Endodermal cell (in vitro differentiated cells): ENCODE data around the gene PLEKHG3. TPM values are rescaled to one million over a fixed set of nuclear protein-coding genes. Genes with fewer than 3 reads are reported as not detected.

Experiments used
- DNase-seq: peaks from one replicate; pipeline ENCODE4 v3.0.0-alpha.2; 2017
- H3K27ac ChIP-seq: 2 replicates; pipeline ENCODE4 v1.5.1; 2013; ENCODE audit warnings: mild to moderate bottlenecking, low read depth, low read length, moderate library complexity
- H3K27me3 ChIP-seq: 2 replicates; pipeline ENCODE4 v1.6.1; 2013; ENCODE audit warnings: mild to moderate bottlenecking, low read length, moderate library complexity; ENCODE audit not compliant: insufficient read depth, control insufficient read depth, poor library complexity, severe bottlenecking
- H3K36me3 ChIP-seq: 2 replicates; pipeline ENCODE4 v1.7.0; 2013; ENCODE audit warnings: mild to moderate bottlenecking, low read length, moderate library complexity; ENCODE audit not compliant: control insufficient read depth, insufficient read depth
- H3K4me1 ChIP-seq: one replicate; pipeline ENCODE4 v1.7.0; 2013; ENCODE audit warnings: low read length; ENCODE audit not compliant: control insufficient read depth, insufficient read depth
- H3K4me3 ChIP-seq: 2 replicates; pipeline ENCODE4 v1.5.1; 2013; ENCODE audit warnings: mild to moderate bottlenecking, low read length, moderate library complexity
- H3K9ac ChIP-seq: 2 replicates; pipeline ENCODE4 v1.6.1; 2013; ENCODE audit warnings: mild to moderate bottlenecking, low read length, moderate library complexity; ENCODE audit not compliant: poor library complexity, severe bottlenecking; ENCODE audit errors: extremely low read depth
- H3K9me3 ChIP-seq: 2 replicates; pipeline ENCODE4 v1.6.1; 2013; ENCODE audit warnings: mild to moderate bottlenecking, low read length, moderate library complexity; ENCODE audit not compliant: control insufficient read depth
- H3K27ac Mint-ChIP-seq: 2 replicates; pipeline ENCODE4 v1.8.0; 2020; ENCODE audit warnings: mixed read lengths
- H3K27me3 Mint-ChIP-seq: 2 replicates; pipeline ENCODE4 v1.8.0; 2021; ENCODE audit warnings: mild to moderate bottlenecking, mixed read lengths; ENCODE audit not compliant: insufficient read depth
- H3K36me3 Mint-ChIP-seq: 2 replicates; pipeline ENCODE4 v1.8.0; 2020; ENCODE audit warnings: low read depth, mixed read lengths
- H3K4me1 Mint-ChIP-seq: 2 replicates; pipeline ENCODE4 v1.8.0; 2020; ENCODE audit warnings: mixed read lengths
- H3K4me3 Mint-ChIP-seq: 2 replicates; pipeline ENCODE4 v1.8.0; 2020; ENCODE audit warnings: mild to moderate bottlenecking, moderate library complexity, mixed read lengths
- H3K9me3 Mint-ChIP-seq: 2 replicates; pipeline ENCODE4 v1.8.0; 2020; ENCODE audit warnings: mild to moderate bottlenecking, mixed read lengths
- CTCF ChIP-seq: fragments of 200-600 bp; sonication (generic); conservative IDR thresholded peaks from 2 replicates; pipeline ENCODE4 v1.5.0; 2021; ENCODE audit warnings: antibody characterized with exemption, mild to moderate bottlenecking
- WGBS, 2 experiments: methylation state at CpG; one replicate each; pipeline versions ENCODE4 v1.1.5 to v1.1.7; 2013; ENCODE audit warnings: missing lambda C conversion rate in 2 of 2, mixed read lengths in 1 of 2; ENCODE audit not compliant: insufficient coverage in 1 of 2, insufficient read length in 1 of 2; 5-methylcytosine and 5-hydroxymethylcytosine counted together
- total RNA-seq, 2 donors: library from RNA; stranded (reverse); fragmentation: NEBNext Ultra II Directional in 1 of 2; extraction: Animal tissue kit (Norgen Biotek cat#: 25700) in 1 of 2; gene quantifications; 2 replicates in 1 of 2; 3 replicates in 1 of 2; pipeline ENCODE4 v1.2.1, GENCODE V29; 2021

The PLEKHG3 gene
- total RNA-seq, 2 donors from 2014 or later, result 31.7 to 52.6 TPM

GRCh38 chr14:64763085-64763782, 59.0 kb downstream of the PLEKHG3 start:
- WGBS, 2 experiments, result 91 to 95% methylated on average over 7 to 11 of the region's 11 CpGs
- Mint-ChIP-seq H3K27me3 (peaks cover 36% of the 10 kb centered on the region), H3K4me1 (peaks cover 41% of the 10 kb centered on the region), H3K27ac (no peak overlapping the region), H3K4me3 (no peak overlapping the region), H3K36me3 (no peaks in the 10 kb centered on the region), H3K9me3 (no peaks in the 10 kb centered on the region)
- no peak for TF ChIP-seq CTCF
- no peak overlapping the region for H3K4me3 ChIP-seq
- no peak for DNase-seq
- H3K27me3 ChIP-seq, result no peaks in the 10 kb centered on the region
- H3K9me3 ChIP-seq, result no peaks in the 10 kb centered on the region
- H3K9ac ChIP-seq, result no peak overlapping the region
- H3K36me3 ChIP-seq, result no peaks in the 10 kb centered on the region
- no peak overlapping the region for H3K27ac ChIP-seq
- peaks cover 24% of the 10 kb centered on the region for H3K4me1 ChIP-seq

DNA sequence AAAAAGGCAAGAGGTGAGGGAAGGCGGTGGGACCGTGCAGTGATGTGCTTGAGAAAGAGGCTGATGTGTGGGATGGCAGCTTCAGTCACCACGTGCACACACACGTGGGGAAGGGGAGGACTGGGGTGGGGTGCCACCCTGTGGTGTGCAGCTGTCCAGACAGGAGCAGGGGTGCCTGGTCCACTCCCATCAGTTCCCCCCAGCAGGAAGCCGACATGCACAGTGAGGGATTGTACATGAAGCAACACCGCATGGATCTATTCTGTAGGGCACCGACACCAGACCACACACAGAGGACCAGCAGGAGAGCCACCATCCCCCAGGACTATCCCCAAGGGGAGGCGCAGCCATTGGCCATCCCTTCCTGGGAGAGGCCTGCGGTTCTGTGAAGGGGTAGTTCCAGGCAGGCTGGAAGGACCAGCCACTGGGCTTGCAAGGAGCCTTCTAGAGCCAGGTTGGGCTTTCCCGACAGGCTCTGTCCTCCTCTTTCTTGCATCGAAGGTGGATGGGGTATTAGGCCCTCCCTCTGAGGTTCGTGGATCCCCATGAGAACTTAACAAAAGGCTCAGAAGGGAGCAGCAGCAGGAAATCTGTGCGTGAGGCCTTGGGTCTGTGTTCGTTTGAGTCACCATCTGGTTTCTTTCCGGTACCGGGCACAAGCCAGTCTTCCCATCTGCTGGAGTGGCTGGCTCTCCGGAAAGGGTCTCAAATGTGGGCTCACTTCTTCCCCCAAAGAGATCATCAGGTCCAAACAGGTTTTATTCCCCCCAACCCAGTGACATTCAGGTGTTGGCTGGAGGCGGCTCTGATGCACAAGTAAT, 59.8 kb downstream of the PLEKHG3 start:
- Mint-ChIP-seq H3K36me3 (no peaks in the 10 kb centered on the region), H3K9me3 (no peaks in the 10 kb centered on the region), H3K4me1 (peaks cover 33% of the 10 kb centered on the region), H3K27ac (no peak overlapping the region), H3K4me3 (peak overlapping the region; percentile 40), H3K27me3 (peaks cover 36% of the 10 kb centered on the region)
- Histone ChIP-seq H3K27me3 (no peaks in the 10 kb centered on the region), H3K4me1 (peaks cover 17% of the 10 kb centered on the region), H3K9me3 (no peaks in the 10 kb centered on the region), H3K27ac (no peak overlapping the region), H3K4me3 (no peak overlapping the region), H3K36me3 (no peaks in the 10 kb centered on the region), H3K9ac (no peak overlapping the region)
- DNase-seq, result peak; percentile 66
- 62 to 76% methylated on average over 13 to 18 of the region's 18 CpGs for WGBS, 2 experiments
- no peak for TF ChIP-seq CTCF

- TF ChIP-seq CTCF, result peak; percentile 94
- Mint-ChIP-seq H3K9me3 (no peaks in the 10 kb centered on the region), H3K4me1 (peaks cover 25% of the 10 kb centered on the region), H3K27me3 (peaks cover 36% of the 10 kb centered on the region), H3K36me3 (no peaks in the 10 kb centered on the region), H3K4me3 (peak overlapping the region; percentile 40), H3K27ac (no peak overlapping the region)
- Histone ChIP-seq H3K4me1 (peaks cover 13% of the 10 kb centered on the region), H3K36me3 (no peaks in the 10 kb centered on the region), H3K4me3 (no peak overlapping the region), H3K9me3 (no peaks in the 10 kb centered on the region), H3K9ac (no peak overlapping the region), H3K27ac (no peak overlapping the region), H3K27me3 (no peaks in the 10 kb centered on the region)
- DNase-seq, result peak; percentile 95
- 51 to 69% methylated on average over 6 to 21 of the region's 29 CpGs for WGBS, 2 experiments
These were observed 60.7 kb downstream of the PLEKHG3 start for GRCh38 chr14:64764641-64765520.
